Lung (tissue), 12 donors: Measurements from ENCODE around the gene NOP16. TPM values are rescaled to one million over a fixed set of nuclear protein-coding genes. Genes with fewer than 3 reads are reported as not detected.

Experiments
- ATAC-seq: fragments of 200-7000 bp; cut with Tn5 transposase; one replicate; pipeline ENCODE4 v1.9.1; 2020; ENCODE audit warnings: moderate number of reproducible peaks; ENCODE audit not compliant: insufficient read depth, low FRiP score
- DNase-seq, 3 donors: peaks; one replicate each; pipeline ENCODE4 v3.0.0-alpha.2; 2013 to 2017
- H3K27ac ChIP-seq, 2 donors: one replicate each; pipeline ENCODE4 v1.5.1; 2013; ENCODE audit warnings: mild to moderate bottlenecking in 2 of 2, moderate library complexity in 2 of 2, control low read depth in 1 of 2, inconsistent platforms in 1 of 2, low read depth in 1 of 2, low read length in 1 of 2
- H3K27me3 ChIP-seq, 3 donors: one replicate each; pipeline ENCODE4 v1.5.1; 2013; ENCODE audit warnings: low read length in 2 of 3; ENCODE audit not compliant: control insufficient read depth in 3 of 3, insufficient read depth in 3 of 3
- H3K36me3 ChIP-seq, 4 donors: one replicate each; pipeline ENCODE4 v1.5.1; 2013; ENCODE audit warnings: low read length in 4 of 4, mild to moderate bottlenecking in 1 of 4, moderate library complexity in 1 of 4; ENCODE audit not compliant: control insufficient read depth in 4 of 4, insufficient read depth in 4 of 4
- H3K4me1 ChIP-seq, 5 donors: one replicate each; pipeline ENCODE4 v1.5.1; 2013; ENCODE audit warnings: low read length in 5 of 5, mild to moderate bottlenecking in 2 of 5, moderate library complexity in 1 of 5; ENCODE audit not compliant: control insufficient read depth in 5 of 5, insufficient read depth in 5 of 5
- H3K4me3 ChIP-seq: one replicate; pipeline ENCODE4 v1.5.1; 2013; ENCODE audit warnings: mild to moderate bottlenecking, control low read depth, moderate library complexity
- H3K9ac ChIP-seq, 2 donors: one replicate each; pipeline ENCODE4 v1.5.1; 2013; ENCODE audit warnings: low read length in 2 of 2, control low read depth in 1 of 2; ENCODE audit not compliant: insufficient read depth in 1 of 2
- H3K9me3 ChIP-seq, 4 donors: one replicate each; pipeline ENCODE4 v1.5.1; 2013; ENCODE audit warnings: low read length in 3 of 4, mild to moderate bottlenecking in 1 of 4, moderate library complexity in 1 of 4; ENCODE audit not compliant: control insufficient read depth in 4 of 4, insufficient read depth in 3 of 4
- WGBS, 2 donors: extraction: QIAGEN DNeasy Blood & Tissue Kit; methylation state at CpG; one replicate each; pipeline ENCODE4 v1.1.7; 2013; 5-methylcytosine and 5-hydroxymethylcytosine counted together
- polyA plus RNA-seq, 2 donors: library from polyadenylated mRNA; stranded (reverse); fragments of 200-250 nt; gene quantifications; one replicate each; pipeline ENCODE4 v1.2.1, GENCODE V29; 2013
- total RNA-seq, 2 donors: library from RNA; depleted of rRNA in 1 of 2; stranded (reverse); fragments of >200 nt in 1 of 2; gene quantifications; one replicate each; pipeline ENCODE4 v1.2.1, GENCODE V29; 2014 to 2021
- TF ChIP-seq, protein P1 (sequence below): IDR thresholded peaks from 2 replicates; pipeline ENCODE4 v1.5.1; 2012; ENCODE audit warnings: mild to moderate bottlenecking; ENCODE audit errors: control extremely low read depth, extremely low read depth
- donor health status: control.
- donor health status: control.
- donor health status: Bipolar disorder and iron deficiency.
- donor health status: healthy.
- donor health status: DM: yes; HTN: yes; CAD: no.

Gene NOP16
- total and polyA plus RNA-seq, 4 donors, result 5.0 to 52.1 (median 36.5) TPM

DNA sequence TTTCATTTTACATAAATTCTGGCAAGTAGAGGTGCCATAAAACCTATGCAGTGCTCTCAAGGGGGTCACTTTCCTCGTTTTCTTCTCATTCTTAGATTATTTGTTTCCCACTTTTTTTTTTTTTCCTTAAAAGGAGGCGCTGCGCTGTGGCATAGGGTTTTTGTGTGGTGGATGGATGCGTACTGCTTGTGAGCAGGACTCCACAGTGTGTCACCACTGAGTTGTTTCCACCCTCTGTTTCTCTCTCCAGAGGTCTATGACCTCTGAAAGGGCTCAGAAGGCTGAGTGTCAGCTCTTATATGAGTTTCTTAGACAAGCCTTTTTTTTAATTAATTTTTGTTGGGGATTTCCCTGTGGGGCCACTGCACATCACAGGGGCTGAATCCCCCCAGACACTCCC, 41.6 kb upstream of the NOP16 start:
- Histone ChIP-seq H3K4me1 (no peaks in the 10 kb centered on the region), H3K36me3 (no peaks in the 10 kb centered on the region), H3K27ac (no peak overlapping the region), H3K9ac (no peak overlapping the region), H3K27me3 (no peaks in the 10 kb centered on the region), H3K4me3 (no peak overlapping the region), H3K9me3 (no peaks in the 10 kb centered on the region)
- ATAC-seq (no peak), DNase-seq (no peak)
- WGBS, 2 donors, result 66 to 87% methylated on average over 4 of the region's 4 CpGs
- TF ChIP-seq, protein P1, sequence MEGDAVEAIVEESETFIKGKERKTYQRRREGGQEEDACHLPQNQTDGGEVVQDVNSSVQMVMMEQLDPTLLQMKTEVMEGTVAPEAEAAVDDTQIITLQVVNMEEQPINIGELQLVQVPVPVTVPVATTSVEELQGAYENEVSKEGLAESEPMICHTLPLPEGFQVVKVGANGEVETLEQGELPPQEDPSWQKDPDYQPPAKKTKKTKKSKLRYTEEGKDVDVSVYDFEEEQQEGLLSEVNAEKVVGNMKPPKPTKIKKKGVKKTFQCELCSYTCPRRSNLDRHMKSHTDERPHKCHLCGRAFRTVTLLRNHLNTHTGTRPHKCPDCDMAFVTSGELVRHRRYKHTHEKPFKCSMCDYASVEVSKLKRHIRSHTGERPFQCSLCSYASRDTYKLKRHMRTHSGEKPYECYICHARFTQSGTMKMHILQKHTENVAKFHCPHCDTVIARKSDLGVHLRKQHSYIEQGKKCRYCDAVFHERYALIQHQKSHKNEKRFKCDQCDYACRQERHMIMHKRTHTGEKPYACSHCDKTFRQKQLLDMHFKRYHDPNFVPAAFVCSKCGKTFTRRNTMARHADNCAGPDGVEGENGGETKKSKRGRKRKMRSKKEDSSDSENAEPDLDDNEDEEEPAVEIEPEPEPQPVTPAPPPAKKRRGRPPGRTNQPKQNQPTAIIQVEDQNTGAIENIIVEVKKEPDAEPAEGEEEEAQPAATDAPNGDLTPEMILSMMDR, result no peak

DNA sequence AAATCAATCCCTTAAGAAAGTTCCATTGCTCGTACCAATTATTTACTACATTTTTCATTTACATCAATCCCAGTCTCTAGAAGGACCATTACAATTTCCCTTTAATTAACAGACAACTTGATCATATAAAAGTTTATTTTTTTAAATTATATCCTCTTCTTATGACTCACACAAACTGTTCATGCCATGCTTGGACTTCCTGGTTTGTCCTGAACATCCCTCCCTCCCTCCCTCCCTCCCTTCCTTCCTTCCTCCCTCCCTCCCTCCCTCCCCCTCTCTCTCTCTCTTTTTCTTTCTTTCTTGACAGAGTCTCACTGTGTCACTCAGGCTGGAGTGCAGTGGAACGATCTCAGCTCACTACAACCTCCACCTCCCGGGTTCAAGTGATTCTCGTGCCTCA, 39.6 kb upstream of the NOP16 start:
- H3K4me3 ChIP-seq, result no peak overlapping the region
- H3K4me1 ChIP-seq, result no peaks in the 10 kb centered on the region
- H3K9ac ChIP-seq, result no peak overlapping the region
- no peaks in the 10 kb centered on the region for H3K9me3 ChIP-seq
- H3K27me3 ChIP-seq, result no peaks in the 10 kb centered on the region
- DNase-seq, result no peak
- WGBS, 2 donors, result 70 to 73% methylated on average over 4 of the region's 4 CpGs
- H3K27ac ChIP-seq, result no peak overlapping the region
- ATAC-seq, result no peak
- no peaks in the 10 kb centered on the region for H3K36me3 ChIP-seq
- TF ChIP-seq, protein P1, result no peak

DNA sequence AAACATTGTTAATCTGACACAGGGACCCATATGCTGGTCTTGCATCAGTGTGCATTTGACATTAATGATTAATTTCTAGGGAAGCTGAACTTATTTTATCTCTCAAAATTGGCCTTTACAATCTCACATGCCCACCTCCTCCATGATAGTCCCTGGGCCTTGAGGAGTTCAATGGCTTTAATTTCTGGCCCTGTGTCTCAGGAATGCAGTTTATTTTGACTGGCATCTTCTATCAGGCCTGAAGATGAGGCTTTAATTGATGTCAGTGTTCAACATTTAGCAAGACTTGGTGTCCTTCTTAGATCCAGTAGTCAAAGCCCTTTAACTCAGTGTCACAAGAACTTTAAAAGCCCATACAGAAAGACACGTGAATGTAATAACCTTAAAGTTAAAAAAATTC, 38.5 kb upstream of the NOP16 start:
- TF ChIP-seq, protein P1, result no peak
- H3K4me1 ChIP-seq, result no peaks in the 10 kb centered on the region
- DNase-seq (no peak), ATAC-seq (no peak)
- no peaks in the 10 kb centered on the region for H3K36me3 ChIP-seq
- no peak overlapping the region for H3K27ac ChIP-seq
- no peaks in the 10 kb centered on the region for H3K27me3 ChIP-seq
- H3K9ac ChIP-seq, result no peak overlapping the region
- 91 to 95% methylated on average over 1 of the region's 1 CpG for WGBS, 2 donors
- H3K9me3 ChIP-seq, result no peaks in the 10 kb centered on the region
- H3K4me3 ChIP-seq, result no peak overlapping the region

DNA sequence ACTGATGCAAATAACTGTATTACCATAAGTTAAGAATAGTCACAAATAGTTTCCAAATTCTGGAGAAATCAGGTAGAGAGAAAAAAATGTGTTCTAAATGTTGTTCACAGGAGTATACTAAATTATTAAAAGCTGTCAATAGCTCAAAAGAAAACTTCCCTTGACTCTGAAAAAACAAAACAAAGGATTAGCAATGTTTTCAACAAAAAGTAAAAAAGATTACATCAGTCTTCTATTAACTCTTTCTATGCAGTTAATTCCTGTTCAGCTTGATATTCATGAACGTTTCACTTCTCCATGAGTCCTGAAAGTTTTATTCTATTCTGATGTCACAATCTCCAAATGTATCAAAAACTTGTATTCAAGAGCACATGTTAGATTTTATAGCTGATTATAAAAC, 37.4 kb upstream of the NOP16 start:
- H3K9me3 ChIP-seq, result no peaks in the 10 kb centered on the region
- H3K36me3 ChIP-seq, result no peaks in the 10 kb centered on the region
- no peak overlapping the region for H3K9ac ChIP-seq
- no peak for DNase-seq
- no peak overlapping the region for H3K27ac ChIP-seq
- no peaks in the 10 kb centered on the region for H3K27me3 ChIP-seq
- ATAC-seq, result no peak
- WGBS, 2 donors, result 77 to 91% methylated on average over 1 of the region's 1 CpG
- H3K4me3 ChIP-seq, result no peak overlapping the region
- no peaks in the 10 kb centered on the region for H3K4me1 ChIP-seq
- TF ChIP-seq, protein P1, result no peak
